HG03135 (cell line): Measurements from ENCODE around the gene EPN2.

Experiments used
- ATAC-seq: cut with Tn5 transposase; IDR thresholded peaks from one replicate; pipeline ENCODE4 v1.9.1; 2021; ENCODE audit warnings: mild to moderate bottlenecking, moderate library complexity; ENCODE audit not compliant: unreplicated experiment

The EPN2 gene

DNA sequence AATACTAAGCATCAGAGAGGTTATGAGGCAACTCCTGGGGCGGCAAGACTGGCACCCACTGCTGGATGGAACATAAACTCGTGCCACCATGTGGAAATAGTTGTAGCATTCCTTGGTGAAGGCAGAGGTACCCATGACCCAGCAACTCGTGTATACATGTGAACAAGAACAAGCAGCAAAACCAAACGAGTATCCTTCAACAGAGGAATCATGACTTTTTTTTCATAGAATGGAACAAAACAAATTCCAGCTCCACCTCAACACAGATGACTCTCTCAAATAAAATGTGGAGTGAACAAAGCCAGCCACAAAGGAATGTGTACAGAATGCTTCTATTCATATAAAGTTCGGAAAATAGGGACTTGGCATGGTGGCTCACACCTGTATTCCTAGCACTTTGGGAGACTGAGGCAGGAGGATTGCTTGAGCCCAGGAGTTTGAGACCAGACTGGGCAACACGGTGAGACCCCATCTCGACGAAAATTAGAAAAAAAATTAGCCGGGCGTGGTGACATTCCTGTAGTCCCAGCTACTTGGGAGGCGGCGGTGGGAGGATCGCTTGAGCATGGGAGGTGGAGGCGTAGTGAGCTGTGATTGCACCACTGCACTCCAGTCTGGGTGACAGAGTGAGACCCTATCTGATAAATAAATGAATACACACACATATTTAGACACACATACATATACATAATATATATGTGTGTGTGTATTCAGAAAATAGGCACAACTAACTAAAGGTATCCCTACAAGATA lies 90.0 kb downstream of the EPN2 start:
- no peak for ATAC-seq

DNA sequence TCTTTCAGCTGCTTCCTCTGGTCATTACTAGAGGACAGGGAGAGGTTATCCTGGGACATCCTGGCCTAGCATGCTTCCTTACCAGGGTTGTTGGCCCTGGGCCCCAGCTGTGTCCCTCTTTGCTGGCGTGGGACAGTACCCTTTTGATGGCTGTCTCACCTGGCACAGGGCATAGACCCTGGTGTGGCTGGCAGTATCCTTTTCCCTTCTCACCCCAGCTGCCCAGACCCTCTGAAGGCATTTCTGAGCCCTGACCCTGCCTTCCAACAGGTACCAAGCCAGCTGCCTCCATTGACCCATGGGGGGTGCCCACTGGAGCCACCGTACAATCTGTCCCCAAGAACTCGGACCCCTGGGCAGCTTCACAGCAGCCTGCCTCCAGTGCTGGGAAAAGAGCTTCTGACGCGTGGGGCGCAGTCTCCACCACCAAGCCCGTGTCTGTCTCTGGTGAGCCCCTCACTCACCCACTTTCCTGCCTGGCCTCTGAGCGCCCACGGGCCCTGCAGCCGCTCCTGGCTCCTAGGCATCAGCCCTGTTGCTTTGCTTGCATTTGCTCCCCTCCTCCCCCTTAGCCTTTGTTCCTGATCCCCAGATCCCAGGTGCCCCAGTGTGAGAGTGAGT lies 91.4 kb downstream of the EPN2 start:
- ATAC-seq, result no peak

DNA sequence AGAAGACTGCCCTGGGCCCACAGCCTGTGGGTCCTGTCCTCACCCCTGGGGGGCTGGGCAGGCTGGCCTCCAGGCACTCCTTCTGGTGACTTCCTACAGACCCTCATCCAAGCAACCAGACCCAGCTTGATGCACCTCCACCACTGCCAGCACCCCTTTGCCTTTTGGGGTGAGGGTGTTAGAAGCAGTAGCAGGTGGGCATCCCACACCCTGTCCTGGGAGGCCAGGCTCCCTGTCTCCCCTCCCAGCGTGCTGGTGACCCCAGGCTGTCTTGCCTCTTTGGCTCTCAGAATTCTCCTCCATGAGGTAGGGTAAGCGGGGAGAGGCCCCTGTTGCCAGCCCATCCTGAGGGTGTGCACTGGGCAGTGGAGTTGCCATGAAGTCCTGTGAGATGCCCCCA lies 92.0 kb downstream of the EPN2 start:
- no peak for ATAC-seq

DNA sequence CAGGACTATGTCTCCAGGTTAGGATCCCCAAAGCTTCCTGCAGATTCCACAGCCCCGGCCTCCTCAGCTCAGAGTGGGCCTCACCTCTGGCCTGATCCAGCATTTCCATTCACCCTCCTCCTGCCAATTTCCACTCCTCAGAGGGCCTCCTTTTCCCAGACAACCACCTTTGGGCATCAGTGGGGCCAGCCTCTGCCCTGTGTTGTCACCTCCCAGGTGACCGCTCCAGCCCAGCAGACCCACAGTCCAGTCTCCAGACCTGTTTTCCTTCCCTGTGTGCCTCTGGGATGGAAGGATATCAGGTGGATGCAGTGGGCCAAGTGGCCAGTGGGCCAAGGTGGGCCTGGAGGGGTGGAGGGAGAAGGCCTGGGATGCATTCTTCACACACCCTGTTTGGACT lies 92.7 kb downstream of the EPN2 start:
- no peak for ATAC-seq

DNA sequence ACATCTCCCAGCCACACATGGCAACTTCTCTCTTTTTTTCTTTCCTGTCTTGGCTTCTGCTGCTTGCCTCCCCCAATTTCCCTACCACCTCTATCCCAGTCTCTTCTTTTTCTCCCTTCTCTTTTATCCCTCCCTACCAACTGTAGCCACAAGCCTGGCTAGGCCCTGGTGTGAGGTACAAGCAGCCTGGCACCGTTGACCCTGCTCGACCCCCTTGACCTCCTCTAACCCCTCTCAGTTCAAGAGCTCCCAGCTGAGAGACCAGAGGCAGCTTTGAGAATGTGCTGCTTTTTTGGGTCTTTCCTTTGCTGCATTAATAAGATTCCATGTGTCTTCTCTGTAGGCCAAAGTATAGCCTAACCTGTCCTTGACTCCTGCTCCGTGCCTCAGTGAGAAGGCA lies 93.1 kb downstream of the EPN2 start:
- no peak for ATAC-seq

DNA sequence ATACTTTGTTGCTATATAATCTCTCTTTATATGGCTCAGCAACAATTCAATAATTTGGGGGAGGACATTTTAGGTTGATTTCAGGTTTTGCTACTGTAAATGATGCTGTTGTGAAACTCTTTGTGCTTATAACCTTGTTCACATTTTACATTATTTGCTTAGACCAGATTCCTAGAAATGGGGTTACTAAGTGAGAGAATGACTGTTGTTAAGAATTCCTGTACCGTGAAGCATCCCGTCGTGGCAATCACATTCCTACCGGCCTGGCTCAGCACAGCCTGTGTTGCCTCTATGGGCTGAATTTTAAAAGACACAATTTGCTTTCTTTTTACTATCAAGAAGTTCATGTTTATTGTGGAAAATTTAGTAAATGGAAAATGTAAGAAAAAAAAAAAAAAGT lies 94.0 kb downstream of the EPN2 start:
- no peak for ATAC-seq

DNA sequence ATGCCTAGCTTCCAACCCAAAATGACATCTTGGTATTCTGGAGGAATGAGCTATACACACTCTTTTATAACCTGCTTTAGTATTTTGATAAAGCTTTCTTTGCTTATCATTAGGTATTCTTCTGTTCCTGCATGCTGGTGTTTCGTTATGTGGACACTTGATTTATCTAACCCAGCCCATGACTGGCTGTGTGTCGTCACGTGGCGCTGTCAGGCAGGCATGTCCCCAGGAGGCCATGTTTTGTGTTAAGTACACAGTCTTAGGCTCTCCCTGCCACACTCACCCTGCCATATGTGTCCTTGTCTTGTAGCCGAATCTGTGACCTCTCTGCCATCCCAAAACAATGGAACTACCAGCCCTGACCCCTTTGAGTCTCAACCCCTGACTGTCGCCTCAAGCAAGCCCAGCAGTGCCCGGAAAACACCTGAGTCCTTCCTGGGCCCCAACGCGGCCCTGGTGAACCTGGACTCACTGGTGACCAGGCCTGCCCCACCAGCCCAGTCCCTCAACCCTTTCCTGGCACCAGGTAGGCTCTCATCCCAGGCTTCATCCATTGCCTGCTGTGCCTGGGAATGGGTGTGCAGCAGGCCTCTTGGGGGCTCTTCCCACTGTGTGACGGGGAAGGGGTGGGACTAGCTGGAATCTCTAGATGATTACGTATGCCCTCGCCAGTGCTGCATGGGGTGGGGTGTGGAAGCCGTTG lies 94.5 kb downstream of the EPN2 start:
- no peak for ATAC-seq

DNA sequence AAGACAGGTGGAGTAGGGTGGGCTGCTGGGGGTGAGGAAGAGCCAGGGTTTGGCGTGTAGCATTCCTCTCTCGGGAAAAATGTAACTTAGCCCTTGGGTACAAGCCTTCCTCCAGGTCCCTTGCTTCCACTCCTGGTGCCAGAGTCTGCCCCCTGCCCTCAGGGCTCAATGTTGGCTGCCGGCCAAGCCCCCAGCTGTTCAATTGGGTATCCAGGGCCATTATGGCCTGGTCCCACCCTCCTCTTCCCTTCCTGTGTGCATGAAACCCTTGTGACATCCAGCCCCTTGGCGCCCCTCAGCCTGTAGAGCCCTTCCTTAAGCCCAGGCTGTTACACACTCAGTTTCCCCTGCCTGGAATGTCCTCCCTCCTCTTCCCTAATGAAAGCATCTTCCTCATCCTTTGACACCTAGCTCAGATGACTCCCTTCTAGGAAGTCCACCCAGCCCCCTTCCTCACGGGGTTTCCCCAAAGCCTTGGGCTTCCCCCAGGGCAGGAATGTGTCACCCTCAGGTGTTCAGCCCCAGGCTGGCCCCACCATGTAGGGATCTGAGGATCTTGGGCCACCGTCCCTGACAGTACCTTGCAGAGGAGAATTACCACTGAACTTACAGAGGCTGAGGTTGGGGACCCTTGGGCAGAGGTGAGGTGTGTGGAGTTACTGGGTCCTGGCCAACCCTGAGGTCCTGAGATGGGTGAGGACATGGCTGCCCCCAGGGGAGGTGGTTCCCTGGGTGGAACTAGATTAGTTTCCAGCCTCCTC lies 95.4 kb downstream of the EPN2 start:
- no peak for ATAC-seq

DNA sequence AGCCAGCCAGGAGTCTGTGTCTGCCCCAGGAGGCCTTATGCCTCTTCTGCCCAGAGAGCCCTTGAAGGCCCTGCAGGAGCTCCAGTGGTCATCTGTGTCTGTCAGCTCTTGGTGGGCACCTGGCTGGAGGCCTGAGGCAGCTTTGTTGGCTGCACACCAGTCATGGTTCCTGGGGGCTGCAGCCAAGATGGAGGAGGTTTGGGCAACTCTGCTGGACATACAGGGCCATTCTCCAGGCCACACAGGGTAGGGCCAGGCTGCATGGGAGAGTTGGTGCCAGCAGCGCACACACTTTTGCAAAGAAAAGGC lies 95.9 kb downstream of the EPN2 start:
- ATAC-seq, result no peak

DNA sequence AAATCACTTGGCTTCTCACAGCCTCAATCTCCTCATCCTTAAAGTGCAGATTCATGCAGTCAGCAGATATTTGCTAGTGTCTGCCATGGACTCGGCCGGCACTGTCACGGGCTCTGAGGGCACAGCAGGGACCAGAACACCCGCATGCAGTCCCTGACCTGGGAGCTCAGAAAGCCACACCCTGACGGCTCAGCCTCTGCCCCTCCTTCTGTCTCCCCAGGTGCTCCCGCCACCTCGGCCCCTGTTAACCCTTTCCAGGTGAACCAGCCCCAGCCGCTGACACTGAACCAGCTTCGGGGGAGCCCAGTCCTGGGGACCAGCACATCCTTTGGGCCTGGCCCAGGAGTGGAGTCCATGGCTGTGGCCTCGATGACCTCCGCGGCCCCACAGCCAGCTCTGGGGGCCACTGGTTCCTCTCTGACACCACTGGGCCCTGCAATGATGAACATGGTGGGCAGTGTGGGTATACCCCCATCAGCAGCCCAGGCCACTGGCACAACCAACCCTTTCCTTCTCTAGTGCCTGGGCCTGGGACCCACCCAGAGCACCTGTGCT lies 96.6 kb downstream of the EPN2 start:
- no peak for ATAC-seq

DNA sequence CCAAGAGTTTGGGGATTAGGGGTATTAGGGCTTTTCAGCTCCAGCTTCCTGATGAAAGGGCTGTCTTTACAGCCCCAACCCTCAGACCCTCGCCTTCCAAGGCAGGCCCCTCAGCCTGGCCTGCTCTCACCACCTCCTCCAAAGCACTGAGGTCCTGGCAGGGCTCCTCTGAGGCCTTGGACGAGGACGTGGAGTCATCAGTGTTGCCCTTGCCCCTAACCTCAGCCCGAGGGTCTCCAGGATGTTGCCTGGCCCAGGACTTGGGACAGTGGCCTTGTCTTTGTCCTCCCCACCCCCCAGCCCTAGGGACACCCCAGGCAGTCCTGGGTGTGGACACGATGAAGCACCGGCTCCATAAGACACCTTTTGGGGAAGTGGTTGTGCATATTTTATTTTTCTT lies 97.2 kb downstream of the EPN2 start:
- no peak for ATAC-seq

DNA sequence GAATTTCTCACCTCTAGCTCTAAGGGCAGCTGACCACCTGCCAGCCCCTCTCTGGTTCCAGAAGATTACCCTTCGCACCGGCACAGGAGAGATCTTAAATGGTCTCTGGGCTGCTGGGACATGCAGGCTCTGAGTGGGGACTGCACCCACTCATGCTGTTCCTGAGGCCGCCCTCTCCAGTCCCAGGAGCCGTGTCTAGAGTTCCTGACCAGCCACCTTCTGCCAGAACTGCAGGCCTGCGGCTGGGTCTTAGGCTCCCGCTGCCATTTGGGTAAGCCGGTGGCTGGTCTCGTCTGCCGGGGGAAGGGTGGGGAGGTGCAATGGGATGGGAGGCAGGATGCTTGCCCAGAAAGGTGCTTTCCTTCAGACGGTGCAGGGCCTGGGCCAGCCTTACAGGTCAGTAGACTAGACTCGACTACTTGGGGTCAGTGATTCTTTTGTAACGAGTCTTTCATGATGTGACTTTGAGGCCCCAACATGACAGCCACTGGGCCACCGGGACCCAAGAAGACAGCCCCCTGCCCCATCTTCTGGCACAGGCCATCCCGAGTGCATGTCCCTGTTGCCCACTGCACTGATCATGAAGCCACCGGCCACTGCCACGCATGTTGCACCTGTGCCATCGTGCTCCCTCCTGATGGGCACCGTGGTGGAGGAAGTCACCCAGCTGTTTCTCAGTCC lies 98.9 kb downstream of the EPN2 start:
- no peak for ATAC-seq

DNA sequence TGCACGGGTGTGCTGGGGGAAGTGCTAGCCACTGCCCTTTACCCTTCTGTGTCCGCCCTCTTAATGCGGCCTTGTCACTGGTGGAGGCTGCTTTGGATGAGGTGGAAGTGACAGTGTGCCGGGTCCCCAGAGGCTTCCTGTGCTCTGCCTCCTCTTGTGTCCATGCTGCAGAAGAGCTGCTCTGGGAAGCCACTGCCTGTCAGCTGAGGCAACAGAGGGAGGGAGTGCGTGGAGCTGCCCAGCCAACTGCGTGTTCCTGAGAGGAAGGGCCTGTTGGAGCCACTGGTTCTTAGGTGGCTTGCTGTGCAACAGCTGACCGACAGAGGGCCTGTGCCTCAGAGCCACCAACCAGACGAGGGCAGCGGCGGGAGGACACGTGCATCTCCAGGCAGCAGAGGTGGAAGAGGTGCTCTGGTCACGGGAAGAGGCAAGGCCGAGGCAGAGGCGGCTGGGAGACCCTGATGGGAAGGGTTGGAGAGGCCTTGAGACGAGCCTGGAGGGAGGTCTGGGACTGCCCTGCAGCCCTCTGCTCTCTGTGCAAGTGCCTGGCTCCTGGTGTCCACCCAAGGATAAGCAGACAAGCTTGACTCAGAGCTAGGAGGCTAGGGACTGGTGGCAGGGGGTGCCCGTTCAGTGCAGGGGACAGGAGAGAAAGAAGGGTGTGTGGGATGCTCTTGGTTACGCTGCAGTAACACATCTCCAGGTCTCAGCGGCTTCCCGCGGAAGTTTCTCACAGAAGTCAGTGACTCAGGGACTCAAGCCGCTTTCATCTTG lies 100.0 kb downstream of the EPN2 start:
- no peak for ATAC-seq

DNA sequence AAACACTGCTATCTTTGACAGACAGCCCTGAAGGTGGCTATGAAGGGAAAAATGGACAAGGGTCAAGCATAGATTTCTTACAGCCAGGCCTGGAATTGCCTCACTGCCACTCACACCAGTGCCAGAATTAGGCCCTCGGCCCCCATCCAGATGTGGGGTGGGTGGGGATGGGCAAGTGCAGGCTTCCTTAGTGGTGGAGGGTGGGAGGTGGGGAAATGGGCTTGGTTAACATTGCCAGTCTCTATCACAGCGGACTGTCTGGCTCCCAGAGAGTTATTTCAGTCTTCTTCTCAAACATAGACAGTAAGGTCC lies 100.5 kb downstream of the EPN2 start:
- no peak for ATAC-seq

DNA sequence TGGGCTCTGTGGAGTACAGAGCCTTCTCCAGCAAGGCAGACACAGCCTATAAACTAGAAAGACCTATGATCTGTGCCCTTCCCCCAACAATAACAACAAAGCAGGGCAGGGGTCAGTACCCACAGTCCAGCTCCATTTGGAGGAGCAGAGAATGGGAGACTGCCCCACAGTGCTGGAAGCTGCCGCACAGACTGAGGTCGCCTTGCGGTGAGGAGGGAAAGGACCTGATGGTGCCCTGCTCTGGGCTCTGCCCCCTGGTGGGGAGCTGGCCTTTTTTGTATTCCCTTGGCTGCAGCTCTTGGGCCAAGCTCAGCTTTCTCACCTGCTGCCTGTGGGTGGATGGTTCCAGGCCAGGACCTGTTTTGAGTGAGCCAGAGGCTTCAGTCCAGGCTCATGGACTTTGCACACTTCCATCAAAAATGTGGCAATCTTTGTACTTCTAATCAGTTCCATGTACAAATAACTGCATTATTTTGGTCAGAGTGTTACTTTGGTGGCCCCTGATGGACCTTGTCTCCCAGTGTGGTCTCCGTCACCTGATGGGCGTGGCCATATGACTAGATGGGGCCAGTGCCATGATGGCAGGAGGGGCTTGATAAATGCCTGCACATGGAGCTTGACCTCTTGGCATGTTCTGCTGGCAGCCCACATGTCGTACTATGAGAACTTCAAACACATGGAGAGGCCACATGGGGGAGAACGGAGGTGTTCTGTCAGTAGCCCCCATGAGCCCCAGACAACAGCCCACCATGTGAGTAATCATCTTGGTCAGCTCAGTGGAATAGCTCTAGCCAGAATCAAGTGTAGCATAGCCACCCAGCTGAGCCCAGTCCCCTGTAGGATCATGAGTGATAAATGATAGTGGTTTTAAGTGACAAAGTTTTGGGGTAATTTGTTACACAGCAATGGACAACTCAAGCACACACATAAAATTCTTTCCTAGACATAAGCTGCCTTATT lies 101.1 kb downstream of the EPN2 start:
- no peak for ATAC-seq

DNA sequence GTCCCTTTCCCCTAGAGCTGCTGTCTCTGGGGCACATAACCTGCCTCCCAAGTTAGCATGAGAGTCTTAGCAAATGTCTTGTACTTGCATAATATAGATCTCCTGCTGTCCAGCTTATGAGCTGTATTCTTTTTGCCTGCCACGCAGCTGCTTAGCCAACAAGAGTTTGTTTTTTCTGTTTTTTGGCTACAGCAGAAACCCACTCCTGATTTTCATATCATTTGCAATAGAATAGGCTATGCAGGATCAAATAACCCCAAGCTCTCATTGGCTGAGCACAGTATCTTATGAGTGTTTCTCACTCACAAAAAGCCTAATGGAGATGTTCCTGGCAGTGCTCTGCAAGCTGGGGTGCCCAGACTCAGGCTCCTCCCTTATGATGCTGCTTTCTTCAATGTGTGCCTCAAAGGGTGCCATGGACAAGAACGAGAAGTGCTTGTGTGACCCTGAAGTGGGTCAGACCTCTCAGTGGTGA lies 102.2 kb downstream of the EPN2 start:
- no peak for ATAC-seq

DNA sequence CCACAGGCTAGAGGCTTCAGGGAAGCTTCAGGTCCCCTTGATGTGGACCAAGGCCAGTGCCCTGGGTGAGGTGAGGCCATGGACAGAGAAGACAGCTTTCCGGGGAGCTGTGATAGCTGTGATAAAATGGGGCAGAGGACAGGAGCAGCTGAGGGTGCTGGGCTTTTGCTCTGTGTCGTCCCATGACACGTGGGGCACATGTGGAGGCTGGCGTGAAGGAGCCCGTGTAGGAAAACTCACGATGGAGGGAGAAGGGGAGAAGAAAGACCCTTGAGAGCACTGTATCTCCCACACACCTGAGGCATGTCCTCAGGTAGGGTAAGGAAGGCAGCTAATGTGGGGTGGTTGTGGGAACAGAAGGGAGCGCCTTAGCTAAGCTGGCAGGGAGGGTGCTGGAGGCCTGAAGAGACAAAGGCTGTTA lies 104.1 kb downstream of the EPN2 start:
- ATAC-seq, result no peak

DNA sequence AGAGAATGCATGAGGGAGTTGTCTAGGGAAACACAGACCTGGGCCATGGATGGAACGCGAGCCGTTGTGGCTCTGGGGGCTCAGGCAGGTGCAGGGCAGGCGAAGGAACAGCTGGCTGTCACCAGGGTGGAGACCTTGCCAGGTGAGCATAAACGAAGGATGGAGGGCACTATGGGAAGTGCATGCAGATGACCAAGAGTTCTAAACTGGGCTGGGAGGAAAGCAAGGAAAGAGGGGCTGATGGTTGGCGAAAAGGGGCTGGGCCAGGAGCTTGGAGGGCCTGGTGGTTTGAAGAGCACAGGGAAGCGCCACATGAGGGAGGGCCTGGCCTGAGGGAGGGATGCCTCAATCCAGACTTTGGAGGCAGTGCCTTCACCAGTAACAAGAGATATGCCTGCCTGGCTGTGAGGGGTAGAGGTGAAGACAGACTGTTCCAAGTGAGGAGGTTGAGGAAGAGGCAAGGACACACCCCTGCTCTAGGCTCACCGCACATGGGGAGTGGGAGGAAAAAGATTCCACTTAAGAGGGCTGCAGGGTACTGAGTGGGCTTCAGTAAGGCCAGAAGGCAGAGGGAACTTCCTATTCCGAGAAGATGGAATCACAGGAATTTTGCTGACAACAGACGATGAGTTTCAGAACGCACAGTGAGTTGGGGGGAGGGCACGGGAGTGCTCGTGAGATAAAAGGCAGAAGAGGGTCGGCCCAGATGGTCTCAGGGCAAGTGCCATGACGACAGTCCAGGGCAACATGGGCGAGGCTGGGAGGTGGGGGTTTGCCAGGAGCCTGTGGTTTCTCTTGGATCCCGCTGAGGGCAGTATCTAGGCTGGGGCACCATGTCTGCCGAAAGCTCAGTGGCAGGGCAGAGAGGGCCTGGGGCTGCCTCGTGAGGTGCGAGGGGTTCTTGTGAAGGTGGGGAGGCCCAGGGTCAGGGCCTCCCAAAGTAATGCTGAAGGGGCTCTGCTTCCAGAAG lies 104.8 kb downstream of the EPN2 start:
- no peak for ATAC-seq
